H9 (cell line): Measurements from ENCODE around the gene MSI1. TPM values are rescaled to one million over a fixed set of nuclear protein-coding genes. Genes with fewer than 3 reads are reported as not detected.

Experiments used
- DNase-seq: peaks from one replicate; pipeline ENCODE4 v3.0.0-alpha.2; 2017
- H2AFZ ChIP-seq: one replicate; pipeline ENCODE4 v1.6.1; 2013; ENCODE audit warnings: mild to moderate bottlenecking, low read length, control low read depth, moderate library complexity
- H2AK5ac ChIP-seq: 2 replicates; pipeline ENCODE4 v1.6.1; 2013; ENCODE audit warnings: low read length, control low read depth, mixed read lengths; ENCODE audit not compliant: insufficient read length
- H2BK120ac ChIP-seq: one replicate; pipeline ENCODE4 v1.6.1; 2013; ENCODE audit warnings: low read depth, mild to moderate bottlenecking, low read length, control low read depth, inconsistent platforms; ENCODE audit not compliant: poor library complexity, severe bottlenecking
- H2BK12ac ChIP-seq: 2 replicates; pipeline ENCODE4 v1.6.1; 2013; ENCODE audit warnings: low read length, control low read depth, mixed read lengths, low read depth; ENCODE audit not compliant: insufficient read length
- H2BK15ac ChIP-seq: 2 replicates; pipeline ENCODE4 v1.6.1; 2013; ENCODE audit warnings: low read depth, low read length, control low read depth
- H2BK20ac ChIP-seq: one replicate; pipeline ENCODE4 v1.6.1; 2013; ENCODE audit warnings: low read depth, mild to moderate bottlenecking, low read length, control low read depth, inconsistent platforms; ENCODE audit not compliant: poor library complexity, severe bottlenecking
- H2BK5ac ChIP-seq: 2 replicates; pipeline ENCODE4 v1.6.1; 2013; ENCODE audit warnings: low read length, control low read depth, mixed read lengths; ENCODE audit not compliant: insufficient read length
- H3K14ac ChIP-seq: 2 replicates; pipeline ENCODE4 v1.6.1; 2013; ENCODE audit warnings: low read length, control low read depth; ENCODE audit not compliant: insufficient read depth
- H3K18ac ChIP-seq: 2 replicates; pipeline ENCODE4 v1.6.1; 2013; ENCODE audit warnings: low read depth, mild to moderate bottlenecking, mixed read lengths, low read length, control low read depth; ENCODE audit not compliant: insufficient read length
- H3K23ac ChIP-seq: 2 replicates; pipeline ENCODE4 v1.6.1; 2013; ENCODE audit warnings: low read length, control low read depth, mixed read lengths, low read depth; ENCODE audit not compliant: insufficient read length
- H3K23me2 ChIP-seq: 2 replicates; pipeline ENCODE4 v1.6.1; 2013; ENCODE audit warnings: low read depth, mild to moderate bottlenecking, mixed read lengths, low read length, control low read depth; ENCODE audit not compliant: insufficient read length, poor library complexity, severe bottlenecking
- H3K27ac ChIP-seq: 2 replicates; pipeline ENCODE4 v1.5.1; 2013; ENCODE audit warnings: low read length, control low read depth, mixed read lengths, low read depth; ENCODE audit not compliant: insufficient read length
- H3K27me3 ChIP-seq: 2 replicates; pipeline ENCODE4 v1.6.1; 2013; ENCODE audit warnings: low read length, control low read depth, inconsistent platforms; ENCODE audit not compliant: insufficient read depth
- H3K4ac ChIP-seq: 2 replicates; pipeline ENCODE4 v1.6.1; 2013; ENCODE audit warnings: low read depth, mild to moderate bottlenecking, control low read depth, inconsistent platforms, low read length, moderate library complexity
- H3K4me1 ChIP-seq: 2 replicates; pipeline ENCODE4 v1.6.1; 2013; ENCODE audit warnings: low read length, control low read depth, inconsistent platforms; ENCODE audit not compliant: insufficient read depth
- H3K4me2 ChIP-seq: 2 replicates; pipeline ENCODE4 v1.6.1; 2013; ENCODE audit warnings: low read length, control low read depth, mixed read lengths; ENCODE audit not compliant: insufficient read length, insufficient read depth
- H3K56ac ChIP-seq: 2 replicates; pipeline ENCODE4 v1.6.1; 2013; ENCODE audit warnings: low read depth, mild to moderate bottlenecking, mixed read lengths, low read length, control low read depth; ENCODE audit not compliant: insufficient read length
- H3K79me1 ChIP-seq: 2 replicates; pipeline ENCODE4 v1.6.1; 2013; ENCODE audit warnings: low read depth, mild to moderate bottlenecking, moderate library complexity, low read length, control low read depth, inconsistent platforms; ENCODE audit not compliant: insufficient read depth, poor library complexity, severe bottlenecking
- H3K79me2 ChIP-seq: 2 replicates; pipeline ENCODE4 v1.6.1; 2013; ENCODE audit warnings: low read length, control low read depth, inconsistent platforms; ENCODE audit not compliant: insufficient read depth
- H3K9ac ChIP-seq: 2 replicates; pipeline ENCODE4 v1.6.1; 2013; ENCODE audit warnings: low read length, control low read depth, mixed read lengths; ENCODE audit not compliant: insufficient read length; ENCODE audit errors: extremely low read depth
- H3K9me3 ChIP-seq: one replicate; pipeline ENCODE4 v1.6.1; 2013; ENCODE audit warnings: low read depth, low read length, inconsistent platforms; ENCODE audit not compliant: control insufficient read depth
- H3T11ph ChIP-seq: one replicate; pipeline ENCODE4 v1.6.1; 2013; ENCODE audit warnings: mild to moderate bottlenecking, low read length, control low read depth, inconsistent platforms
- H4K20me1 ChIP-seq: one replicate; pipeline ENCODE4 v1.6.1; 2013; ENCODE audit not compliant: control insufficient read depth, insufficient read length, insufficient read depth
- H4K5ac ChIP-seq: 2 replicates; pipeline ENCODE4 v1.6.1; 2013; ENCODE audit warnings: low read depth, mild to moderate bottlenecking, mixed read lengths, low read length, control low read depth; ENCODE audit not compliant: insufficient read length
- H4K8ac ChIP-seq: replicated peaks from 2 replicates; pipeline ENCODE4 v1.6.1; 2013; ENCODE audit warnings: low read length, control low read depth, mixed read lengths, low read depth; ENCODE audit not compliant: insufficient read length
- H4K91ac ChIP-seq: 2 replicates; pipeline ENCODE4 v1.6.1; 2013; ENCODE audit warnings: low read depth, mild to moderate bottlenecking, moderate library complexity, mixed read lengths, low read length, control low read depth; ENCODE audit not compliant: insufficient read length
- H3K27ac Mint-ChIP-seq, 3 experiments: 2 replicates in 2 of 3; 3 replicates in 1 of 3; pipeline ENCODE4 v1.8.0; 2020 to 2021; ENCODE audit warnings: mixed read lengths in 3 of 3, mild to moderate bottlenecking in 1 of 3, moderate library complexity in 1 of 3
- H3K27me3 Mint-ChIP-seq: 2 replicates; pipeline ENCODE4 v1.8.0; 2021; ENCODE audit warnings: low read depth, mild to moderate bottlenecking, moderate library complexity, mixed read lengths
- H3K36me3 Mint-ChIP-seq, 3 experiments: 2 replicates in 2 of 3; 3 replicates in 1 of 3; pipeline ENCODE4 v1.8.0; 2020 to 2021; ENCODE audit warnings: low read depth in 3 of 3, mixed read lengths in 3 of 3; ENCODE audit not compliant: insufficient read depth in 1 of 3
- H3K4me1 Mint-ChIP-seq, 2 experiments: 2 replicates each; pipeline ENCODE4 v1.8.0; 2020; ENCODE audit warnings: mixed read lengths in 2 of 2
- H3K4me3 Mint-ChIP-seq, 2 experiments: 2 replicates in 1 of 2; 3 replicates in 1 of 2; pipeline ENCODE4 v1.8.0; 2020 to 2021; ENCODE audit warnings: mild to moderate bottlenecking in 2 of 2, mixed read lengths in 2 of 2, moderate library complexity in 1 of 2
- H3K9me3 Mint-ChIP-seq, 2 experiments: 2 replicates in 1 of 2; 3 replicates in 1 of 2; pipeline ENCODE4 v1.8.0; 2020; ENCODE audit warnings: mild to moderate bottlenecking in 2 of 2, mixed read lengths in 2 of 2, moderate library complexity in 1 of 2
- CTCF ChIP-seq: fragments of 200-600 bp; sonication (generic); conservative IDR thresholded peaks from 3 replicates; pipeline ENCODE4 v1.8.0; 2021; ENCODE audit warnings: antibody characterized with exemption, mild to moderate bottlenecking
- WGBS: extraction: QIAGEN DNeasy Blood & Tissue Kit; methylation state at CpG from one replicate; pipeline ENCODE4 v1.1.7; 2013; ENCODE audit warnings: missing lambda C conversion rate, low lambda C conversion rate, mixed read lengths; ENCODE audit not compliant: insufficient read length; ENCODE audit errors: extremely low coverage; 5-methylcytosine and 5-hydroxymethylcytosine counted together
- total RNA-seq: library from RNA; stranded (reverse); gene quantifications from 2 replicates; pipeline ENCODE4 v1.2.1, GENCODE V29; 2021

MSI1 gene
- total RNA-seq, 1 experiment from 2014 or later = 91.5 TPM

DNA sequence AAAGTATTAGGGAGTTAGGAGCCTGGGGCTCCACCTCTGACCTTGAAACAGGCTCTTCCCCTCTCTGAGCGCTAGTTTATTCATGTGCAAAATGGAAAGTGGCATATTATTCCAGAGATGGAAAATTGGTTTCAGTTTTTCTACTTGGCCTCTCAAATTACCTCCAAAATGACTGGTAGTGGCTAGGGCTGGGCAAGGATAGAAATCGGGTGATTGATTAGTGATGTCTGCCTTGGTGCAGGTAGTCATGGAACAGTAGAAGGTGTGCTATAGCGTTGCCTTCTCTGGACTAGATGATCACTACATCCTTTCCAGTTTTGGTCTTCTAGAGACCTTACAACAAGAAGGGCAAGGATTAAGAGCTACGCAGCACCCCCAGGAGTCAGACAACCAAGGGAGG, 8.6 kb upstream of the MSI1 start:
- Histone ChIP-seq H3T11ph (no peak overlapping the region), H3K79me2 (no peaks in the 10 kb centered on the region), H4K8ac (no peak overlapping the region), H2BK5ac (no peak overlapping the region), H3K4me1 (no peaks in the 10 kb centered on the region; the same call in 1 of the 2 replicates), H2BK15ac (no peak overlapping the region), H2BK20ac (no peak overlapping the region), H3K4ac (no peak overlapping the region), H3K14ac (no peak overlapping the region), H3K56ac (no peak overlapping the region), H3K9me3 (no peaks in the 10 kb centered on the region), H2BK120ac (no peak overlapping the region), H3K27ac (no peak overlapping the region), H2BK12ac (no peak overlapping the region), H4K91ac (no peak overlapping the region), H4K5ac (no peak overlapping the region), H2AFZ (no peak overlapping the region), H3K27me3 (no peaks in the 10 kb centered on the region), H3K9ac (no peak overlapping the region), H4K20me1 (no peaks in the 10 kb centered on the region), H3K4me2 (no peak overlapping the region), H3K23ac (no peak overlapping the region), H3K79me1 (no peaks in the 10 kb centered on the region), H2AK5ac (no peak overlapping the region), H3K18ac (no peak overlapping the region), H3K23me2 (no peaks in the 10 kb centered on the region)
- H3K27ac Mint-ChIP-seq = no peak overlapping the region
- TF ChIP-seq CTCF = no peak
- peaks cover 0 to 5% (median 0%) of the 10 kb centered on the region in 3 experiments; a peak in 1 of 7 replicates for H3K36me3 Mint-ChIP-seq
- H3K4me1 Mint-ChIP-seq = peaks cover 28 to 31% of the 10 kb centered on the region in 2 experiments
- no CpG with 5 or more reads among the region's 4 CpGs for WGBS
- 0 out of 5 replicates have a peak, but pooled peaks cover 0 to 3% of the 10 kb centered on the region in 2 experiments for H3K9me3 Mint-ChIP-seq
- no peak for DNase-seq
- H3K27me3 Mint-ChIP-seq = peaks cover 29% of the 10 kb centered on the region
- no peak overlapping the region for H3K4me3 Mint-ChIP-seq
